ENCODE data around the gene PKP1. TPM values are rescaled to one million over a fixed set of nuclear protein-coding genes. Genes with fewer than 3 reads are reported as not detected.

PKP1 gene
- total RNA-seq, 1 donor, result under 0.01 TPM

DNA sequence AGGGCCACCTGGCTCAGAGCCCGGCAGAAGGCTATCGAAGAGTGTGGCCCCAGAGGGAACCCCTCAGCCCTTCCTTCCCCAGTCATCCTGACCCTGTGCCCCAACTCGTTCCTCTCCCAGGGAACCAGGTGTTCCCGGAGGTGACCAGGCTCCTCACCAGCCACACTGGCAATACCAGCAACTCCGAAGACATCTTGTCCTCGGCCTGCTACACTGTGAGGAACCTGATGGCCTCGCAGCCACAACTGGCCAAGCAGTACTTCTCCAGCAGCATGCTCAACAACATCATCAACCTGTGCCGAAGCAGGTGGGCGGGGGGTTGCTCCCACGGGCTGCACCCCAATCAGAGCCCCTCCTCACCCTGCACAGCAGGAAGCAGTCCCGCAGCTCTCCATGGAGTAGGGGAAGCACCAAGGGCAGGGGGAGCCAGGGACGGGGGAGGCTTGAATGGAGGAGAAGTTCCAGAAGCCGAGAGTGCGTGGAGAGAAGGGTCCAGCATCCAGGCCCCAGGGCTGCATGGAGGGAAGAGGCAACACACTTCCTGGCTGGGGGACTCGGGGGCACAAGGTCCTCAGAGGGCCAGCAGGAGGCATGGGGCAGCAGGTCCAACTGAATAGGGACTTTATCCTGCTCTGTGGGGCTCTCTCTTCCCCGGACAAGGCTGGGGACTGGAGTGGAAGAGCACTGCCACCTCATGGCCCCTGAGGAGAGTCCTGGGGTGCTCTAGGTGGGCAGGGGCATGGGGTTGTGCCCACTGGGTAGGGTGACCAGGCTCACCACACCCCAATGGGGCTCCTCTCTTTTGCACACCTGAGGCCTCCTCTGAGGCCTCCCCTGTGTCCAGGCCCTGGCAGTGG lies 41.7 kb downstream of the PKP1 start:
- TF ChIP-seq, protein P1, sequence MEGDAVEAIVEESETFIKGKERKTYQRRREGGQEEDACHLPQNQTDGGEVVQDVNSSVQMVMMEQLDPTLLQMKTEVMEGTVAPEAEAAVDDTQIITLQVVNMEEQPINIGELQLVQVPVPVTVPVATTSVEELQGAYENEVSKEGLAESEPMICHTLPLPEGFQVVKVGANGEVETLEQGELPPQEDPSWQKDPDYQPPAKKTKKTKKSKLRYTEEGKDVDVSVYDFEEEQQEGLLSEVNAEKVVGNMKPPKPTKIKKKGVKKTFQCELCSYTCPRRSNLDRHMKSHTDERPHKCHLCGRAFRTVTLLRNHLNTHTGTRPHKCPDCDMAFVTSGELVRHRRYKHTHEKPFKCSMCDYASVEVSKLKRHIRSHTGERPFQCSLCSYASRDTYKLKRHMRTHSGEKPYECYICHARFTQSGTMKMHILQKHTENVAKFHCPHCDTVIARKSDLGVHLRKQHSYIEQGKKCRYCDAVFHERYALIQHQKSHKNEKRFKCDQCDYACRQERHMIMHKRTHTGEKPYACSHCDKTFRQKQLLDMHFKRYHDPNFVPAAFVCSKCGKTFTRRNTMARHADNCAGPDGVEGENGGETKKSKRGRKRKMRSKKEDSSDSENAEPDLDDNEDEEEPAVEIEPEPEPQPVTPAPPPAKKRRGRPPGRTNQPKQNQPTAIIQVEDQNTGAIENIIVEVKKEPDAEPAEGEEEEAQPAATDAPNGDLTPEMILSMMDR (IDR thresholded peaks at IDR 0.05; ENCODE audit: insufficient read depth, low read length), result no peak
- no peak for DNase-seq (ENCODE audit: low read depth)
- H3K4me3 ChIP-seq (ENCODE audit: low read depth, low read length), result no peak overlapping the region

- TF ChIP-seq, protein P1 (IDR thresholded peaks at IDR 0.05; ENCODE audit: insufficient read depth, low read length), result no peak
- DNase-seq (ENCODE audit: low read depth), result no peak
- no peak overlapping the region for H3K4me3 ChIP-seq (ENCODE audit: low read depth, low read length)
Measured at GRCh38 chr1:201325678-201326060, 42.4 kb downstream of the PKP1 start.

DNA sequence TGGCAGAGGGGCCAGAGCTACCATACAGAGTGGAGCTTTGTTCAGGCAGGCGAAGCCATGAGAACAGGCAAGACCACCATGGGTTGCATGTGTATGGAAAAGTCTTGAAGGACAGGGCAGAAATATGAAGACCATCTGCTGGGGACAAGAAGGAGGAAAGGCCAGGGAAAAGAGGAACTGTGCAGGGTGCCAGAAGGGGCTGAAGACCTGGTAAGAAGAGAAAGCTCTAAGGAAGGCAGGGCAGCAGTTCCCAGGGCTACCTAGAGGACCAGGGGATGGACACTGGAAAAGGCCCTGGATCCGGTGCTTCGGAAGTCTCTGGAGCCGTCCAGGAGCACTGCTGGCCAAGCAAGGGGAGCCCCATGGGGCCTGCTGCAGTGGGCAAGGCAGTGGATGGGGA lies 43.4 kb downstream of the PKP1 start:
- no peak overlapping the region for H3K4me3 ChIP-seq (ENCODE audit: low read depth, low read length)
- no peak for DNase-seq (ENCODE audit: low read depth)
- TF ChIP-seq, protein P1 (IDR thresholded peaks at IDR 0.05; ENCODE audit: insufficient read depth, low read length), result no peak

DNA sequence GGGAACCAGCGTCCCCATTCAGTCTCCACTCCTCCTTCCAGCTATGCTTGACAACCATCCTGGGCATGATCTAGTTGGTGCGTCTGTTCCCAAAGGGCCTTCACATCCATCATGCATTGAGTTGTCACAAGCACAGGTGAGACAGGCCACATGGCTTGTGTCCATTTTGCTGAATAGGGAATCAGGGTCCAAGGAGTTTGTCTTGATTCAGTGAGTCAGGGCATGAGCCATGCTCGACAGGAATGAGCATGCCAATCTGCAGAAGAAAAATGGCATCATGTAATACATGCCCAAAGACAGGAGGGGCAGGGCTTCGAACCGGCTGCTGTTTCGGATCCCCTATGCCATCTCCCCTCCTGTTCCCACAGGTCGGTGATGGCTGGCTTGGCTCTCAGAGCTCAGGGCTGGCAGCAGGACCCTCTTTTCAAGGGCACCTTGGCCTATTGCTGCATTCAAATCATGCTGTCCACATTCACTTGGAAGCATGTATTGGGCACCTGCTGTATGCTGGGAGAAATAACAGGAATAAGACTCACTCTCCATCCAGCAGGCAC lies 44.5 kb downstream of the PKP1 start:
- TF ChIP-seq, protein P1 (IDR thresholded peaks at IDR 0.05; ENCODE audit: insufficient read depth, low read length), result no peak
- DNase-seq (ENCODE audit: low read depth), result no peak

GRCh38 chr1:201328576-201328975 lies 45.3 kb downstream of the PKP1 start:
- TF ChIP-seq, protein P1 (IDR thresholded peaks at IDR 0.05; ENCODE audit: insufficient read depth, low read length), result no peak
- no peak overlapping the region for H3K4me3 ChIP-seq (ENCODE audit: low read depth, low read length)
- DNase-seq (ENCODE audit: low read depth), result no peak

More for the DNA sequence above, 44.5 kb downstream of the PKP1 start:
- H3K4me3 ChIP-seq (ENCODE audit: low read depth, low read length), result no peak overlapping the region

- TF ChIP-seq, protein P1 (IDR thresholded peaks at IDR 0.05; ENCODE audit: insufficient read depth, low read length), result no peak
- no peak overlapping the region for H3K4me3 ChIP-seq (ENCODE audit: low read depth, low read length)
- DNase-seq (ENCODE audit: low read depth), result peak; percentile 39
Measured at GRCh38 chr1:201329286-201329685, 46.0 kb downstream of the PKP1 start.
